Pulmonary artery endothelial cell (primary cell): Measurements from ENCODE around the gene SPOCK1. TPM values are rescaled to one million over a fixed set of nuclear protein-coding genes. Genes with fewer than 3 reads are reported as not detected.
"Not testable (repeated sequence)": the region's sequence is repeated elsewhere in the genome, so short reads cannot be mapped to it uniquely, and the experiment has no call there.

Experiments used
- DNase-seq: peaks from one replicate; pipeline ENCODE4 v3.0.0-alpha.2; 2011; ENCODE audit warnings: low read depth, low spot score
- total RNA-seq: library from RNA; depleted of rRNA; stranded (reverse); fragments of >200 nt; gene quantifications from 2 replicates; pipeline ENCODE4 v1.2.3, GENCODE V29; 2014

The SPOCK1 gene
- total RNA-seq, 1 donor from 2014 or later: 324 TPM

GRCh38 chr5:137398154-137398553 lies 101.0 kb downstream of the SPOCK1 start:
- no peak for DNase-seq

- DNase-seq: no peak
Observed at GRCh38 chr5:137395011-137395755, 103.9 kb downstream of the SPOCK1 start.

- DNase-seq: no peak
Observed at GRCh38 chr5:137394380-137394779, 104.7 kb downstream of the SPOCK1 start.

GRCh38 chr5:137393196-137393993 lies 105.7 kb downstream of the SPOCK1 start:
- no peak for DNase-seq

GRCh38 chr5:137392261-137392660 lies 106.9 kb downstream of the SPOCK1 start:
- DNase-seq: no peak

- DNase-seq: not testable (repeated sequence)
Observed at GRCh38 chr5:137391044-137391443, 108.1 kb downstream of the SPOCK1 start.

GRCh38 chr5:137389042-137389441 lies 110.1 kb downstream of the SPOCK1 start:
- no peak for DNase-seq

- no peak for DNase-seq
Observed at GRCh38 chr5:137385064-137385463, 114.1 kb downstream of the SPOCK1 start.

GRCh38 chr5:137383909-137384308 lies 115.2 kb downstream of the SPOCK1 start:
- no peak for DNase-seq

GRCh38 chr5:137381555-137381954 lies 117.6 kb downstream of the SPOCK1 start:
- no peak for DNase-seq

GRCh38 chr5:137379555-137380286 lies 119.4 kb downstream of the SPOCK1 start:
- DNase-seq: no peak

- no peak for DNase-seq
Observed at GRCh38 chr5:137375741-137376526, 123.2 kb downstream of the SPOCK1 start.

- DNase-seq: peak; percentile 17
Observed at GRCh38 chr5:137374110-137374714, 124.9 kb downstream of the SPOCK1 start.

GRCh38 chr5:137372773-137373160 lies 126.4 kb downstream of the SPOCK1 start:
- DNase-seq: no peak

GRCh38 chr5:137372016-137372772 lies 126.9 kb downstream of the SPOCK1 start:
- no peak for DNase-seq

- no peak for DNase-seq
Observed at GRCh38 chr5:137370096-137371071, 128.7 kb downstream of the SPOCK1 start.

GRCh38 chr5:137368651-137369050 lies 130.5 kb downstream of the SPOCK1 start:
- no peak for DNase-seq

GRCh38 chr5:137367951-137368350 lies 131.2 kb downstream of the SPOCK1 start:
- DNase-seq: no peak

- no peak for DNase-seq
Observed at GRCh38 chr5:137366526-137366925, 132.6 kb downstream of the SPOCK1 start.
